Right cardiac atrium (tissue), 5 donors: ENCODE measurements around the gene SAMD4A. TPM values are rescaled to one million over a fixed set of nuclear protein-coding genes. Genes with fewer than 3 reads are reported as not detected.

ENCODE experiments used
- ATAC-seq, 2 donors: fragments of 200-7000 bp; cut with Tn5 transposase; one replicate each; pipeline versions ENCODE4 v1.8.0 to v1.9.1; 2020; ENCODE audit warnings: moderate library complexity in 2 of 2, mild to moderate bottlenecking in 1 of 2
- DNase-seq, 3 donors: peaks; one replicate each; pipeline ENCODE4 v3.0.0-alpha.2; 2020
- H3K27ac ChIP-seq: one replicate; pipeline ENCODE4 v1.5.1; 2013; ENCODE audit warnings: mild to moderate bottlenecking, low read length, control low read depth, moderate library complexity
- H3K27me3 ChIP-seq: one replicate; pipeline ENCODE4 v1.6.1; 2013; ENCODE audit not compliant: control insufficient read depth, insufficient read depth
- H3K4me1 ChIP-seq: one replicate; pipeline ENCODE4 v1.6.1; 2013; ENCODE audit warnings: low read length; ENCODE audit not compliant: control insufficient read depth, insufficient read depth
- H3K4me3 ChIP-seq: one replicate; pipeline ENCODE4 v1.5.1; 2013; ENCODE audit warnings: low read length, control low read depth
- H3K9me3 ChIP-seq: one replicate; pipeline ENCODE4 v1.6.1; 2013; ENCODE audit warnings: low read length; ENCODE audit not compliant: control insufficient read depth
- WGBS: extraction: QIAGEN DNeasy Blood & Tissue Kit; methylation state at CpG from one replicate; pipeline ENCODE4 v1.1.7; 2013; 5-methylcytosine and 5-hydroxymethylcytosine counted together
- intact Hi-C, 4 donors: fragments of 100-400 bp; cut with DNase I; formaldehyde crosslinking; loops; one replicate each; pipeline versions ENCODE4 v1.11.0 to v1.14.0; 2022 to 2023
- polyA plus RNA-seq: library from polyadenylated mRNA; stranded (reverse); fragments of 200-250 nt; gene quantifications from one replicate; pipeline ENCODE4 v1.2.3, GENCODE V29; 2013
- total RNA-seq, 4 donors: library from RNA; stranded (reverse); fragmentation: NEBNext Ultra II Directional; extraction: Animal tissue kit (Norgen Biotek cat#: 25700); gene quantifications; one replicate each; pipeline ENCODE4 v1.2.1, GENCODE V29; 2021
- donor health status: healthy with polysubstance abuse.
- donor health status: DM: no; HTN: yes; CAD: no.
- donor health status: DM: no; HTN: no; CAD: no.
- donor health status: DM: no; HTN: yes; CAD: no; lungs with severe emphysema.
- donor health status: DM: yes; HTN: yes; CAD: no.

SAMD4A gene
- total and polyA plus RNA-seq, 5 donors: 57.2 to 166 (median 137) TPM

- no peak for ATAC-seq
- DNase-seq: no peak
- WGBS: 44% methylated on average over 2 of the region's 2 CpGs
- H3K9me3 ChIP-seq: no peaks in the 10 kb centered on the region
- H3K4me1 ChIP-seq: no peaks in the 10 kb centered on the region
- no peak overlapping the region for H3K4me3 ChIP-seq
- H3K27ac ChIP-seq: no peak overlapping the region
- intact Hi-C loops: no loop called here
- H3K27me3 ChIP-seq: no peaks in the 10 kb centered on the region
Measured at GRCh38 chr14:54836231-54836630, 269.3 kb downstream of the SAMD4A start.

GRCh38 chr14:54837508-54838149 lies 270.7 kb downstream of the SAMD4A start:
- no peaks in the 10 kb centered on the region for H3K4me1 ChIP-seq
- intact Hi-C loops: no loop called here
- no peak for ATAC-seq
- no peaks in the 10 kb centered on the region for H3K9me3 ChIP-seq
- no peaks in the 10 kb centered on the region for H3K27me3 ChIP-seq
- DNase-seq: no peak
- WGBS: 90% methylated on average over 2 of the region's 2 CpGs
- H3K27ac ChIP-seq: no peak overlapping the region
- H3K4me3 ChIP-seq: no peak overlapping the region

GRCh38 chr14:54838931-54839512 lies 272.1 kb downstream of the SAMD4A start:
- WGBS: 91% methylated on average over 10 of the region's 10 CpGs
- Histone ChIP-seq H3K27ac (no peak overlapping the region), H3K9me3 (no peaks in the 10 kb centered on the region), H3K27me3 (no peaks in the 10 kb centered on the region), H3K4me3 (no peak overlapping the region), H3K4me1 (no peaks in the 10 kb centered on the region)
- no peak for DNase-seq
- intact Hi-C loops: no loop called here
- ATAC-seq: no peak

- peak; percentile 60 to 68 for ATAC-seq
- intact Hi-C loops: no loop called here
- 70% methylated on average over 3 of the region's 3 CpGs for WGBS
- H3K27ac ChIP-seq: peak overlapping the region; percentile 27
- no peaks in the 10 kb centered on the region for H3K27me3 ChIP-seq
- H3K9me3 ChIP-seq: no peaks in the 10 kb centered on the region
- no peak overlapping the region for H3K4me3 ChIP-seq
- DNase-seq: peak in 1 of 3 donors; percentile 21
- no peaks in the 10 kb centered on the region for H3K4me1 ChIP-seq
Measured at GRCh38 chr14:54839701-54840119, 272.8 kb downstream of the SAMD4A start.

- Histone ChIP-seq H3K4me1 (no peaks in the 10 kb centered on the region), H3K9me3 (no peaks in the 10 kb centered on the region), H3K4me3 (no peak overlapping the region), H3K27me3 (no peaks in the 10 kb centered on the region), H3K27ac (peak overlapping the region; percentile 27)
- intact Hi-C loops: no loop called here
- 68% methylated on average over 3 of the region's 3 CpGs for WGBS
- ATAC-seq (no peak), DNase-seq (no peak)
Measured at GRCh38 chr14:54840336-54840735, 273.4 kb downstream of the SAMD4A start.

GRCh38 chr14:54840798-54841197 lies 273.9 kb downstream of the SAMD4A start:
- DNase-seq (no peak), ATAC-seq (no peak)
- Histone ChIP-seq H3K9me3 (no peaks in the 10 kb centered on the region), H3K27me3 (no peaks in the 10 kb centered on the region), H3K27ac (no peak overlapping the region), H3K4me3 (no peak overlapping the region), H3K4me1 (no peaks in the 10 kb centered on the region)
- WGBS: 100% methylated on average over 1 of the region's 1 CpG
- intact Hi-C loops: no loop called here

Other genes with a start within 250 kb of the SAMD4A start
- 1 to 10 TPM; 3.5 to 8.1 (median 7.1) TPM for gene CDKN3, start 170.1 kb upstream of the SAMD4A start, total RNA-seq
- 10.4 TPM for gene CDKN3, start 170.1 kb upstream of the SAMD4A start, polyA plus RNA-seq
- 100 to 1,000 TPM; 102 to 114 (median 110) TPM for gene CNIH1, start 125.8 kb upstream of the SAMD4A start, total RNA-seq
- 92.2 TPM for gene CNIH1, start 125.8 kb upstream of the SAMD4A start, polyA plus RNA-seq
- gene GMFB, start 78.1 kb upstream of the SAMD4A start, total RNA-seq: 10 to 100 TPM; 32.7 to 37.5 (median 35.8) TPM
- 13.2 TPM for gene GMFB, start 78.1 kb upstream of the SAMD4A start, polyA plus RNA-seq
- 10 to 100 TPM; 17.2 to 27.2 (median 25.6) TPM for gene CGRRF1, start 57.2 kb upstream of the SAMD4A start, total RNA-seq
- gene CGRRF1, start 57.2 kb upstream of the SAMD4A start, polyA plus RNA-seq: 16.8 TPM